Neural crest cell (in vitro differentiated cells): ENCODE data around the gene MAGOHB. TPM values are rescaled to one million over a fixed set of nuclear protein-coding genes. Genes with fewer than 3 reads are reported as not detected.
"Not testable (repeated sequence)": the region's sequence is repeated elsewhere in the genome, so short reads cannot be mapped to it uniquely, and the experiment has no call there.

Source experiments
- DNase-seq: peaks from one replicate; pipeline ENCODE4 v3.0.0; 2021; ENCODE audit warnings: low read depth, mixed read lengths, low spot score
- H3K27ac Mint-ChIP-seq: one replicate; pipeline ENCODE4 v1.8.0; 2021; ENCODE audit warnings: mild to moderate bottlenecking, mixed read lengths; ENCODE audit not compliant: unreplicated experiment
- H3K27me3 Mint-ChIP-seq: 2 replicates; pipeline ENCODE4 v1.8.0; 2021; ENCODE audit warnings: low read depth, mild to moderate bottlenecking, mixed read lengths
- H3K36me3 Mint-ChIP-seq: 2 replicates; pipeline ENCODE4 v1.8.0; 2021; ENCODE audit warnings: low read depth, mild to moderate bottlenecking, mixed read lengths
- H3K4me1 Mint-ChIP-seq: 2 replicates; pipeline ENCODE4 v1.8.0; 2021; ENCODE audit warnings: mixed read lengths
- H3K4me3 Mint-ChIP-seq: one replicate; pipeline ENCODE4 v1.8.0; 2021; ENCODE audit warnings: mild to moderate bottlenecking, mixed read lengths
- H3K9me3 Mint-ChIP-seq: 2 replicates; pipeline ENCODE4 v1.8.0; 2021; ENCODE audit warnings: mixed read lengths
- CTCF ChIP-seq: fragments of 200-600 bp; sonication (generic); conservative IDR thresholded peaks from 2 replicates; pipeline ENCODE4 v1.5.0; 2021; ENCODE audit warnings: antibody characterized with exemption, mild to moderate bottlenecking
- total RNA-seq: library from RNA; stranded (reverse); gene quantifications from 2 replicates; pipeline ENCODE4 v1.2.1, GENCODE V29; 2021

The MAGOHB gene
- total RNA-seq, 1 donor from 2014 or later, result 56.5 TPM

DNA sequence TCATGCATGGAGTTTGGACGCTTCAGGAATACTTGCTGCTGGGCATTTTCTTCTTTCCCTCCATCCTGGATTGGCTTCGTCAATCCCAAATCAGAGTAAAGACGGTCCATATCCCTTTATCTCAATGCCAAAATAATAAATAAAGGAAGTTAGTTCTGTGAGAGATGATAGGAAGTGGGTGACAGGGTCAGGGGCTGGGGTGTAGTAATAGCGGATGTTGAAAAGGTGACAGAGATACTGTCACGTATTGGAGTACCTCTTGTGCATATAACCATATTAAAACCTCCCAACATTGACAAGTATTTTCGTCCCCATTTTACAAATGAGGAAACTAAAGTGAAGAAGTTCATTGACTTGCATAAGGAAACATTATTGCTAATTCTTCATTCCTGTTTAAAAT is 12.4 kb downstream of the MAGOHB start:
- Mint-ChIP-seq H3K36me3 (no peaks in the 10 kb centered on the region), H3K27me3 (no peaks in the 10 kb centered on the region), H3K4me1 (no peaks in the 10 kb centered on the region), H3K4me3 (no peak overlapping the region), H3K9me3 (no peaks in the 10 kb centered on the region), H3K27ac (peak overlapping the region; percentile 52)
- TF ChIP-seq CTCF, result no peak
- no peak for DNase-seq

- H3K9me3 Mint-ChIP-seq, result no peaks in the 10 kb centered on the region
- H3K27ac Mint-ChIP-seq, result no peak overlapping the region
- no peak for TF ChIP-seq CTCF
- H3K4me1 Mint-ChIP-seq, result no peaks in the 10 kb centered on the region
- peaks cover 3% of the 10 kb centered on the region for H3K36me3 Mint-ChIP-seq
- H3K4me3 Mint-ChIP-seq, result no peak overlapping the region
- no peak for DNase-seq
- no peaks in the 10 kb centered on the region for H3K27me3 Mint-ChIP-seq
Observed at GRCh38 chr12:10595881-10596280, 17.5 kb downstream of the MAGOHB start.

- H3K27ac Mint-ChIP-seq, result no peak overlapping the region
Observed at GRCh38 chr12:10590966-10591365, 22.4 kb downstream of the MAGOHB start.

GRCh38 chr12:10584415-10584814 is 29.0 kb downstream of the MAGOHB start:
- Mint-ChIP-seq H3K27me3 (no peaks in the 10 kb centered on the region), H3K9me3 (peaks cover 8% of the 10 kb centered on the region), H3K4me3 (no peak overlapping the region), H3K4me1 (no peaks in the 10 kb centered on the region), H3K36me3 (peaks cover 32% of the 10 kb centered on the region), H3K27ac (no peak overlapping the region)
- no peak for TF ChIP-seq CTCF
- DNase-seq, result no peak

More at GRCh38 chr12:10590966-10591365, 22.4 kb downstream of the MAGOHB start:
- H3K4me3 Mint-ChIP-seq, result no peak overlapping the region
- no peaks in the 10 kb centered on the region for H3K9me3 Mint-ChIP-seq
- H3K36me3 Mint-ChIP-seq, result peaks cover 11% of the 10 kb centered on the region
- H3K27me3 Mint-ChIP-seq, result no peaks in the 10 kb centered on the region
- no peak for DNase-seq
- no peaks in the 10 kb centered on the region for H3K4me1 Mint-ChIP-seq
- no peak for TF ChIP-seq CTCF

GRCh38 chr12:10582704-10583103 is 30.7 kb downstream of the MAGOHB start:
- H3K9me3 Mint-ChIP-seq, result peaks cover 8% of the 10 kb centered on the region
- DNase-seq, result no peak
- H3K36me3 Mint-ChIP-seq, result peaks cover 29% of the 10 kb centered on the region
- H3K27ac Mint-ChIP-seq, result no peak overlapping the region
- no peaks in the 10 kb centered on the region for H3K4me1 Mint-ChIP-seq
- no peak overlapping the region for H3K4me3 Mint-ChIP-seq
- H3K27me3 Mint-ChIP-seq, result no peaks in the 10 kb centered on the region
- TF ChIP-seq CTCF, result no peak

GRCh38 chr12:10582133-10582532 is 31.3 kb downstream of the MAGOHB start:
- not testable (repeated sequence) for H3K27ac Mint-ChIP-seq, H3K4me3 Mint-ChIP-seq, H3K27me3 Mint-ChIP-seq, H3K9me3 Mint-ChIP-seq, DNase-seq, H3K4me1 Mint-ChIP-seq
- H3K36me3 Mint-ChIP-seq, result peaks cover 26% of the 10 kb centered on the region
